HG03280 (cell line): ENCODE data around the gene RABL2A.
"Not testable (repeated sequence)": the region's sequence is repeated elsewhere in the genome, so short reads cannot be mapped to it uniquely, and the experiment has no call there.

Experiments used
- ATAC-seq: cut with Tn5 transposase; IDR thresholded peaks from one replicate; pipeline ENCODE4 v1.9.1; 2021; ENCODE audit warnings: mild to moderate bottlenecking, moderate library complexity; ENCODE audit not compliant: unreplicated experiment

Gene RABL2A

DNA sequence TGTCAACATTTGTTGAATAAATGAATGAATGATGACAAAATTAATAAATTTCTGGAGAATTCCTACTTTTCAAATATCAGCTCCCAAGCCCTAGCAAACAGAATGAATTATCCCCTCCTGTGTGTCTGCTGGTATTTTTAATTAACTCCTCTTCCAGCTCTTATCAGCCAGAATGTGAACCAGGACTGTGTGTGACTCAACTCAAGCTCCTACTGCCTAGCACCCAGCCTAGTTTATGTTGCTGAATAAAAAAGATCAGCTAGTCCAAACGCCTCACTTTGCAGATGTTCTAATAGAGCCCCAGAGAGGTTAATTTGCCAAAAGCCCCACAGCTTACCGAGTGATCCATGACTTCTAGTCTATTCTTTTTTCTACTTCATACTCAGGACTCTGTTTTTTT, 50.3 kb downstream of the RABL2A start:
- no peak for ATAC-seq

DNA sequence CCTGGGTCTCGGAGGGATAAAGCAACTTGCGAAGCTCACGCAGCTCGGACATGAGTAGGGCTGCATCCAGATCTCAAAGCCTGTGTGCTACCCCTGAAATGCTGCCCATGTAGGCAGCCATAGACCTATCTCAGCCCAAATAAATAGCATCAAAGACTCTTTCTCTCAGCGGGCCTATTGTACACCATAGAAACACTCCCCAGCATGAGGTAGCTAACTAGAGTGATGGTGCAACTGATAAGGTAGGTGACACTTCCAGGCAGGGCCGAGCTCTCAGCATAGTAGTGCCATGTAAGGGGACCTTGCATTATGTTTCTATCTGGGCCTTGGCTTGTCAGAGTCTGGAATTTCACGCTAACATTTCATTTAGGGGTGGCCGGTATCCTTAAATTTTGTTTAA, 52.4 kb downstream of the RABL2A start:
- ATAC-seq: no peak

DNA sequence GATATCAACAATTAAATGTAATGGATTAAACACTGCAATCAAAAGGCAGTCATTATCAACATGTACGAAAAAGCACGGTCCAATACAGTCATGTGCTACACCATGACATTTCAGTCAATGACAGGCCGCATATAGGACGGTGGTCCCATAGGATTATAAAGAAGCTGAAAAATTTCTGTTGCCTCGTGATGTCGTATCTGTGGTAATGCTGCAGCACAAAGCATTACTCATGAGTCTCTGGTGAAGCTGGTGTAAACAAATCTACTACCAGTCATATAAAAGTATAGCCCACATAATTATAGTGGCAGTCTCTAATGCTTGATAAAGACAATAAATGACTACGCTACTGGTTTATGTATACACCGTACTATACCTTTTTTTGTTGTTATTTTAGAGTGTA, 58.4 kb downstream of the RABL2A start:
- ATAC-seq: no peak

DNA sequence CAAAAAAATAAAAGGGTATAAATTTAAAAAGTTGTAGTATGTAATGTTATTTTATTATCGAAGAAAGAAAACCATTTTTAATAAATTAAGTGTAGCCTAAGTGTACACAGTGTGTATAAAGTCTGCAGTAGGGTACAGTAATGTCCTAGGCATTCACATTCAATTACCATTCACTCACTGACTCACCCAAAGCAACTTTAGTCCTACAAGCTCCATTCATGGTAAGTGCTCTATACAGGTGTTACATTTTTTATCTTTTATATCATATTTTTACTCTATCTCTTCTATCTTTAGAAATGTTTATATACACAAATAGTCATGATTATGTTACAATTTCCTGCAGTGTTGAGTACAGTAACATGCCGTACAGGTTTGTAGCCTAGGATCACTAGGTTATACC, 59.5 kb downstream of the RABL2A start:
- ATAC-seq: no peak

DNA sequence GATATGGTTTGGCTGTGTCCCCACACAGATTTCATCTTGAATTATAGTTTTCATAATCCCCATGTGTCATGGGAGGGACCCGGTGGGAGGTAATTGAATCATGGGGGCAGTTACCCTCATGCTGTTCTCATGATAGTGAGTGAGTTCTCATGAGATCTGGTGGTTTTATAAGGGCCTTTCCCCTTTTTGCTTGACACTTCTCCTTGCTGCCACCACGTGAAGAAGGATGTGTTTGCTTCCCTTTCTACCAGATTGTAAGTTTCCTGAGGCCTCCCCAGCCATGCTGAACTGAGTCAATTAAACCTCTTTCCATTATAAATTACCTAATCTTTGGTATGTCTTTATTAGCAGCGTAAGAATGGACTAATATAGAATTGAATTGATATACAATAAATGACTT, 63.8 kb downstream of the RABL2A start:
- not testable (repeated sequence) for ATAC-seq
